GM12873 (cell line): ENCODE results near the gene EEF1A2.
A peak's percentile ranks its signal among the peaks of the same experiment; 100 is the strongest.

Source experiments
- TF ChIP-seq, protein P1 (sequence below): IDR thresholded peaks from 2 replicates; pipeline ENCODE4 v1.5.1; 2012; ENCODE audit warnings: low read depth, mild to moderate bottlenecking, moderate library complexity, low read length, control low read depth; ENCODE audit not compliant: insufficient read depth; ENCODE audit errors: missing control alignments

The EEF1A2 gene

DNA sequence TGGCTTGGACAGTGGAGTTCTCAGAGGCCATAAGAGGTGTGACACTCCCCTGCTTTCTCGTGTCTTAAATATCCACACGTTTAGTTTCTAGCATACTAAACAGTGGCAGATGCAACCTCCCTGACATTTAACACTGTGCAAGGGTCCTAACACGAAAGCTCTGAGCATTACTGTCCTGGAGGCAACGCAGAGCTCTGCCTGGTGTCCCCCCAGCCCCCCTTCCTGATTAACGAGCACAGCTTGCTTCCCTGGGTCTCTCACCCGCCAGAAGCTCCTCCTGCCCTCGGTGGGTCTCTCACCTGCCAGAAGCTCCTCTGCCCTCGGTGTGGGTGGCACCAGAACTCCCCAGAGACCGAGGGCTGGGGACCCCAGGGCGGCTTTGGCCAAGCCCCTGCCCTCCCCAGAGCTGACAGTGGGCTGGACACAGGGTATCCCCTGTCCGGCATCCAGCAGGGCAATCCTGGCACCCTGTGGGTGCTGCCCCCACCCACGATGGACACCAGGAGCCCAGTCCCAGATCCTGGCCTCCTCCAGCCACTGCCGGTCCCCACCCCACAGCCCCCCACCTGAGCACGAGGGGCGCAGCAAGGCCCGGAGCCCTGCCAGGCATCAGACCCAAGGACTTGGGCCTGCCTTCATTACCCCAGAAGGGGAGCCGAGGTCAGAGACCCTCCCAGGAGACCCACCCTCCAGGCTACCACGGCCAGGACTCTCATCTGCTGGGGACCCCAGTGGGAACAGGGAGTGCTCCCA is 14.1 kb downstream of the EEF1A2 start:
- TF ChIP-seq, protein P1, sequence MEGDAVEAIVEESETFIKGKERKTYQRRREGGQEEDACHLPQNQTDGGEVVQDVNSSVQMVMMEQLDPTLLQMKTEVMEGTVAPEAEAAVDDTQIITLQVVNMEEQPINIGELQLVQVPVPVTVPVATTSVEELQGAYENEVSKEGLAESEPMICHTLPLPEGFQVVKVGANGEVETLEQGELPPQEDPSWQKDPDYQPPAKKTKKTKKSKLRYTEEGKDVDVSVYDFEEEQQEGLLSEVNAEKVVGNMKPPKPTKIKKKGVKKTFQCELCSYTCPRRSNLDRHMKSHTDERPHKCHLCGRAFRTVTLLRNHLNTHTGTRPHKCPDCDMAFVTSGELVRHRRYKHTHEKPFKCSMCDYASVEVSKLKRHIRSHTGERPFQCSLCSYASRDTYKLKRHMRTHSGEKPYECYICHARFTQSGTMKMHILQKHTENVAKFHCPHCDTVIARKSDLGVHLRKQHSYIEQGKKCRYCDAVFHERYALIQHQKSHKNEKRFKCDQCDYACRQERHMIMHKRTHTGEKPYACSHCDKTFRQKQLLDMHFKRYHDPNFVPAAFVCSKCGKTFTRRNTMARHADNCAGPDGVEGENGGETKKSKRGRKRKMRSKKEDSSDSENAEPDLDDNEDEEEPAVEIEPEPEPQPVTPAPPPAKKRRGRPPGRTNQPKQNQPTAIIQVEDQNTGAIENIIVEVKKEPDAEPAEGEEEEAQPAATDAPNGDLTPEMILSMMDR: no peak

DNA sequence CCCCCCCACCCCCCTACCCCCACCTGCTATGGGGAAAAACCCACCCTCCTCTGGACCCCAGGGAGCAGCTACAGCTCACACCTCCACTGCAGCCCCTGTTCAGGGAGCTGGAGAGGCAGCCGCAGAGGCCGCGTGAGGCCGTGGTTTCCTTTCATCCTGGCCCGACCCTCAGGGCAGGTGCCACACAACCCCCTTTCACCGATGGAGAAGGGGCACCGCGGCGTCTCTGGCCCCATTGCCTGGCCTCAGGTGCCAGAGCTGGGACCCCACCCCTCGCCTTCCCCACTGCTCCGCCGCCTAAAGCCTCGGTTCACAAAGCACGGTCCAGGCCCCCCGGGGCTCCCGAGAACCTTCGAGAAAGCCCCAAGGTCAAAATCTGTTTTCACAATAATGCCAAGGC is 14.6 kb downstream of the EEF1A2 start:
- TF ChIP-seq, protein P1: no peak

DNA sequence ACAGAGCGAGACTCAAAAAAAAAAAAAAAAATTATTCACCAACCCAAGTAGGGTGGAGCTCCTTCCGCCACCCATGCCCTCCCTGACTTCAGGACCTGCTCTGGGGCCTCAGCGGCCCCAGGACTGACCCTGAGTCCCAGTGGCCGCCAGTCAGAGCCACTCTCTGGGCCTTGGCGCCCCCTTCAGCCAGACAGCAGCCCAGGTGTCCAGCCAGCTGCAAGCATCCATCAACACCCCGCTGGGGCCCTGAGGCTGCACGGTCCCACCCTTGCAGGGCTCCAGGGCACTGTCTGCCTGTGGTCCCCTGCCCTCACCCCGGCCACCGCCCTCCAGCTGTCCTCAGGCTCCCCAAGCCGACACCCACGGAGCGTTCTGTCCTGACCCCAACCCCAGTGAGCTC is 15.0 kb downstream of the EEF1A2 start:
- TF ChIP-seq, protein P1: peak; percentile 37

DNA sequence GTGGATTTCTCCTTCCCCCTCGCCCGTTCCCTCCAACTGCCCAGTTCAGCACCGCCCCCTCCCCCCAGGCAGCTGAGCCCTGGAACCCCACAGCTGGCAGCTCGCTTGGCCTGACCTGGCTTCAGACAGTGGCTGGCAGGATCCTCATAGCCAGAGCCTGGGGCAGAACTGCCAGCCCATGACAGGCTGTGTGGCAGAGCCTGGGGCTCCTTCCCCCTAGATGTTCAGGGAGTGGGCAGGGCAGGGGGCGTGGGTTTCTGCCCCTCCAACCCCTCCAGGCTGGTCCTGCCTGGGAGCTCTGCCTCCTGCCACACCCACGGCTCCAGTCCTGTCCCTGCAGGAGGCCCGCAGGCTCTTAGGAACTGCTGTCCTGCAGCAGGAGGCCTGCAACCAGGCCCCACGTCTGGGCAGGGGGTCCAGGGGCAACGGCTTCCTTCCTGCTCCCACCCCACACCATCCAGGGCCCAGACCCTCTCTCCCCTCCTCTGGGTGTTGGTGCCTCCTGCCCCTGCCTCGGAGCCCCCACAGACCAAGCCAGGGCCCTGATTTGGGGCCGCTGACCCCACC is 16.8 kb downstream of the EEF1A2 start:
- TF ChIP-seq, protein P1: no peak

DNA sequence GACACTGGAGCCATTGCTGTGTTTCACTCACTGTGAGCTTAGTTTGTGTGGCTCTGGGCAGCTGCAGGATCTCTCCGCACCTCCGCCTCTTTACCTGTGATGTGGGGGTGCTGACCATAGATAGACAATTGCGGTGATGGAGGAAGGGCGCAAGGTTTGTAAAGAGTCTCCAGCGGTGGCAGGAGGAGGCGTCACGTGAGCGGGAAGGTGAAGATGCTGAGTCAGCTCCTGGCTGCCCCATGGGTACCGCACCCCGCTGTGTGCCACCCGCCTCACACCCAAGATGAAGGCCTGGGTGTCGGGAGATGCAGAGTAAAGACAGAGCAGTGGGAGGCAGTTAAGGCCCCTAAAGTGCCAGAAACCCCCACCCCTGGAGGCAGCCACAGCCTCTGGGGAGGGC is 17.4 kb downstream of the EEF1A2 start:
- TF ChIP-seq, protein P1: no peak

DNA sequence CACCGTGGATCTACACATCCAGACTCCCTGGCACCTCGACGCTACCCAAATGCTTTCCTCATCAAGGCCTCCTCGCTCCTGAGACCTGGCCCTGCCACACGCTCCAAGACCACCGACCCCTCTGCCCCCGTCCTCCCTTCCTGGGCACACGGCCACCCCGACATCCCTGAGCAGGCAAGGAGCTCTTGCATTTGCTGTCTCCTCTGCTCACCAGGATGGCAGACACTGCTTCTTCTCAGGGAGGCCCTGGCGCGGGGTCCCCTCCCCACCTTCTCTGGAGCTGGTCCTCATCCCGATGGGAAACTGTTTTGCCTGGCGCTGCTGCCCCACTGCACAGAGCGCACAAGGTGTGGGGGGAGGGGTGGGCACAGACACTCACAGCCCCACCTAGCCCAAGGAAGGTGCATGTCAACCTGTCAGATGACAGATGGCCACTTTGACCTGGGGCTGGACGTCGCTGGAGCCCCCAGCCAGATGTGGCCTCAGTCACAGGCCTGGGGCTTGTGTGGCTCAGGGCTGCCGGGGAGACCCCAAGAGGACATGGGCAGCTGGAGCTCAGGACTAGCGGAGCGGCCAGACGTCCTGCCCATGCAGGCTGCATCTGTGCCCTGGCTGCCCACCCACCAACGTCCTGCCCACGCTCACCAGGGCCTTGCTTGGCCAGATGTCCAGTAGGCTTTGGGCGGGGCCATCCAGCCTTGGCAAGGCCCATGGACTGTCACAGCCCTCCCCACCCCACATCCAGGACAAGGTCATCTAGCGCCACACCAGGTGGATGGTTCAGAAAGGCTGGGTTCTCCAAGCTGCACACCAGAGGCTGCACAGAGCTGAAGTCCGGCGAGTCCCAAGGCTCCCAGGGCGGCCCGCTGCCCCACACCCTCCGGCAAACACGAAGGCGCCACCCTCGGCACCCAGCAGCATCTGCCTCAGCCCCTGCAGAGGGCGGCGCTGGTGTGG is 20.3 kb downstream of the EEF1A2 start:
- TF ChIP-seq, protein P1: no peak

DNA sequence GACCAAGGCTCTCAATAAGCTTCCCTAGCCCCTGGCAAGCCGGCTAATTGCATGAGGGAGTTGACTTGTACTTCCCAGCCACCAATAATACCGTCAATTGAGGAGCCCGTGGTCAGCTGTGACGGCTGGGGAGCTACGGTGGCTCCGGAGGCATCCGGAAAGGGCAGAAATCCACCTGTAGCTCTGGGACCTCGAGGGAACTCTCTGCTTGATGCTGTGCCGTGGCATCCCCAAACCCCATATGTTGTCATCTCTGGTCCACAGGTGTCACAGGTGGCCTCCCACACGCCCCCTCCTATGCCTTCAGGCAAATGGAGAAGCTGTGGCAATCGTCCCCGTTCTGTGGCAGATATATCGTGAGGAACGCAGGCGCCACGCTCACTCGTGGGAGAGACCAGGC is 20.9 kb downstream of the EEF1A2 start:
- TF ChIP-seq, protein P1: no peak
